Stimulated activated naive CD8-positive, alpha-beta T cell treated with anti-CD3 and anti-CD28 coated beads, Interleukin-15, Interleukin-2, amounts not matched to agents 100 ng/mL and 50 ng/mL, for 24 hours (primary cell): ENCODE measurements around the gene ST3GAL2.
"Not testable (repeated sequence)": the region's sequence is repeated elsewhere in the genome, so short reads cannot be mapped to it uniquely, and the experiment has no call there.

Source experiments
- H3K27ac Mint-ChIP-seq: one replicate; pipeline ENCODE4 v1.8.0; 2021; ENCODE audit warnings: mild to moderate bottlenecking, mixed read lengths
- H3K27me3 Mint-ChIP-seq: one replicate; pipeline ENCODE4 v1.8.0; 2021; ENCODE audit warnings: mixed read lengths
- H3K36me3 Mint-ChIP-seq: one replicate; pipeline ENCODE4 v1.8.0; 2021; ENCODE audit warnings: low read depth, mixed read lengths
- H3K4me1 Mint-ChIP-seq: one replicate; pipeline ENCODE4 v1.8.0; 2021; ENCODE audit warnings: low read depth, mixed read lengths
- H3K4me3 Mint-ChIP-seq: one replicate; pipeline ENCODE4 v1.8.0; 2021; ENCODE audit warnings: mild to moderate bottlenecking, mixed read lengths
- H3K9me3 Mint-ChIP-seq: one replicate; pipeline ENCODE4 v1.8.0; 2021; ENCODE audit warnings: mixed read lengths

Gene ST3GAL2

DNA sequence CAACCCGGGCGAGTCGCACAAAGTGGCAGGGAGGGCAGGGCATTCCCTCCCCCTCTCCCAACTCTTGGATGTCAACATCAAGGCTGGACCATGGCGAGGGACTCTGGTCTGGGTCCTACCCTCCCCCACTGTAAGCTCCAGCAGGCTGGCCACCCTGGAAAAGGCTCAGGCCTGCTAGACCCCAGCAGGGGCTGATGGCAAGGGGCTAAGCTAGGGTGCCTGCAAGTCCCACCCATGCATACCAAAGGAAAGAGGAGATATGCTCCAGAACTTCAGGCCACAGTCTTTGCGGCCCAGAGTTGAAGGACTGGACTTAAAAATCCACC is 19.9 kb downstream of the ST3GAL2 start:
- peak overlapping the region; percentile 30 for H3K4me3 Mint-ChIP-seq
- no peaks in the 10 kb centered on the region for H3K27me3 Mint-ChIP-seq
- H3K36me3 Mint-ChIP-seq = no peaks in the 10 kb centered on the region
- peaks cover 60% of the 10 kb centered on the region for H3K4me1 Mint-ChIP-seq
- peak overlapping the region; percentile 76 for H3K27ac Mint-ChIP-seq
- H3K9me3 Mint-ChIP-seq = no peaks in the 10 kb centered on the region

DNA sequence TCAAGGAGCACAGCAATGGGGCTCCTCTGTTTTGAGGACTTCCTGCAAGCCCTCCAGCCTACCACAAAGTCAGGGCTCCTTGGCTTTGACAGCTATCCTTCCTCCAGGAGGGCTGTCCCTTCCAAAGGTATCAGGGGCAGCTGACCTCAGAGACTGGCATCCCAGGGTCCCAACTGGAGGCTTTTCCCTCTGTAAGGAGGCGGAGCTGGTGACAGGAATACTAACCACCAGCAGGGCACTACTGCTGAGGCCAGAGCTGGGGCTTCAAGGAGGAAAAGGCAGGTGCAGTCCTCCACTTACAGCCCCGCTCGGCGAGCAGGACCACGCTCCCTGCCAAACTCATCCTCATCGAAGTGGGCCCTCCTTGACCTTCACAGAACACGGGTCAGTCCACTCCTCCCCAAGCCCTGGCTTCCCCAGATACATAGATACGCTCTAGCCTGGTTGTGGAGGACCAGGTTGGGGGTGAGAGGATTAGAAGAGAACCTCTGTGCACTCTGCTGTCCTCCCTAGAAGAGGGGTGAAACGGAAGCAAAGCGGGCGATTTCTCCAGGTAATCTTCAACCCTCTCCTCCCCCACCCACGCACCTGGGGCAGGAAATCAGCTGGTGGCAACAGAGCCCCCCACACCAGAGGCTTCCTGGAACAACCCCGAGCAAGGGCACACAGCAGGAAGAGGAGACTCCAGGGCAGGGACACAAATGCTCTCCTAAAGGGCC is 20.5 kb downstream of the ST3GAL2 start:
- H3K27me3 Mint-ChIP-seq = no peaks in the 10 kb centered on the region
- no peaks in the 10 kb centered on the region for H3K36me3 Mint-ChIP-seq
- H3K9me3 Mint-ChIP-seq = no peaks in the 10 kb centered on the region
- H3K4me3 Mint-ChIP-seq = peak overlapping the region; percentile 30
- H3K4me1 Mint-ChIP-seq = peaks cover 58% of the 10 kb centered on the region
- H3K27ac Mint-ChIP-seq = peak overlapping the region; percentile 76

DNA sequence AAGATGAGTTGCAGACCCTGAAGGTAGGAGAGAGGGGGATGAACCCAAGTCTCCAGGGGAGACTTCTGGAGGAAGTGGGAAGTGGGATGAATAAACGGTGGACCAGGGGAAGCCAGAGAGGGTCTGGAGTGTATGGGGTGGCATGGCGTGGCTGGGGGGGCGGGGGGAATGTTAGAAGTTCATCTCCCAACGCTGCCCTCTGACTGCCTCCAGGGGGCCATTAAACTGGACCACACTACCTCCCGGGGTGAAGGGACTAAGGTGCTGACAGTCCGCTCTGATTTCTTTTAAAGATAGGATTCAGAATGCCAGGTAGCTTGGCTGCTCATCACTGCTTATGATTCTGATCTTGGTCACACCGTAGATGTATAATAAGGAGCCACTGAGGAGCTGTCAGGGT is 21.2 kb downstream of the ST3GAL2 start:
- H3K4me3 Mint-ChIP-seq = no peak overlapping the region
- no peaks in the 10 kb centered on the region for H3K36me3 Mint-ChIP-seq
- no peaks in the 10 kb centered on the region for H3K9me3 Mint-ChIP-seq
- H3K27me3 Mint-ChIP-seq = no peaks in the 10 kb centered on the region
- peak overlapping the region; percentile 76 for H3K27ac Mint-ChIP-seq
- H3K4me1 Mint-ChIP-seq = peaks cover 51% of the 10 kb centered on the region

DNA sequence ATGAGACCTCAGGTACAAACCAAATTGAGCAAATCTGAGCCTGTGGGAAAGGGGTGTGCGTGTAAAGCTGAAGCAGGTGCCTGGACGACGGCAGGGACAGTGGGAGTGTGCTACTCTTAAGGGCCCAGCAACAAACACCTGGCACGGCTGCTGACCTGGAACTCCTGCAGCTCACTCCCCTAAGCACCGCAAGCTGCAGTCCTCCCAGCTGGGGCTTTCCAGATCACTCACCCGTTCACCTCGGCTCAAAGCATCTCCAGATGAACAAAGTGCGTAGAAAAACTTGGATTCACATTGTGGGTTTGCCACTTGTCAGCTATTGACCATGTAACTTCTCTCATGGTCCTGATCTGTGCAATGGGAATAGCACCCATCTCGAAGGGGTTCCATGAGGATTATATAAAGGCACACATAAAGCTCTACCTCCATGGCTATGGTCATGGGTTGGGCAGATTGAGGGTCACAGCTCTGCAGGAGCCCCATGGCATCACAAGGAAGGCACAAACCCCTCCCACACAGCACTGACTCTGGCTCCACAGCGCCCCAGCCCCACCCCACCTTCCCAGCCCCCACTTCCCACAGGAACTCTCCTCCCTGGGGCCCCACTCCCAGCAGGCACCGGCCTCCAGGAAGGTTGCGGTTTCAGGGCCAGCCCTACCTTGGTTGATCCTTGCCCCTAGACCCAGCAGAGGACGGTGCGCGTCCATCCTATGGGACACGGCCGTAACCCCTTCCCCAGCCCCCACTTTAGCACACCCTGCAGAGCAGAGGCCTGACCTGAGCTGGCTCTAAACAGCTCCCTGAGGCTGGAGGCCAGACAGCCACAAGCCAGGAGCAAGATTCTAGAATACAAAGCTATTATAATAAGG is 21.9 kb downstream of the ST3GAL2 start:
- H3K4me1 Mint-ChIP-seq = peaks cover 45% of the 10 kb centered on the region
- H3K27me3 Mint-ChIP-seq = no peaks in the 10 kb centered on the region
- no peaks in the 10 kb centered on the region for H3K9me3 Mint-ChIP-seq
- peak overlapping the region; percentile 76 for H3K27ac Mint-ChIP-seq
- H3K36me3 Mint-ChIP-seq = peaks cover 2% of the 10 kb centered on the region
- no peak overlapping the region for H3K4me3 Mint-ChIP-seq

DNA sequence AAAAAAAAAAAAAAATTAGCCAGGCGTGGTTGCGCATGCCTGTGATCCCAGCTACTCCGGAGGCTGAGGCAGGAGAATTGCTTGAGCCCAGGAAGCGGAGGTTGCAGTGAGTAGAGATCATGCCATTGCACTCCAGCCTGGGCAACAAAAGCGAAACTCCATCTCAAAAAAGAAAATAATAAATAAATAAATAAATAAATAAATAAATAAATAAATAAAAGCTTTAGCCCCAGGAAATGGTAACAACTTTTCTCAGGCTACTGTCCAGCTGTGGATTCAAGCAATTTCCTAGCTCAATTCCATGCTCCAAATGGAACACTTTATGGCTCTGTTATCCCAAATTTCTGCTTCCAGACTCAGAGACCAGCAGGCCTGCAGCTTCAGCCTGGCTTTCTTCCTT is 25.3 kb downstream of the ST3GAL2 start:
- H3K27ac Mint-ChIP-seq, H3K4me3 Mint-ChIP-seq, H3K9me3 Mint-ChIP-seq, H3K36me3 Mint-ChIP-seq, H3K27me3 Mint-ChIP-seq: not testable (repeated sequence)
- H3K4me1 Mint-ChIP-seq = peaks cover 36% of the 10 kb centered on the region

DNA sequence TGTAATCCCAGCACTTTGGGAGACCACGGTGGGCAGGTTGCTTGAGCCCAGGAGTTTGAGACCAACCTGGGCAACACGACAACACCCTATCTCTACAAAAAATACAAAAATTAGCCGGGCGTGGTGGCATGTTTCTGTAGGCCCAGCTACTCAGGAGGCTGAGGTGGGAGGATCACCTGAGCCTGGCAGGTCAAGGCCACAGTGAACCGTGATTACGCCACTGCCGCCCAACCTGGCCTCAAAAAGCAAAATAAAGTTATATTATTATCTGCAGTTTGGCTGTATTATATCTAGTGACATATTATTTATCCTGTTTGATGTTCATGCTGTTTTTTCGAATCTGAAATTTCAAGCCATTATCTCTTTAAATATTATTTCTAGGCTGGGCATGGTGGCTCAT is 26.5 kb downstream of the ST3GAL2 start:
- Mint-ChIP-seq H3K27ac (no peak overlapping the region), H3K36me3 (peaks cover 8% of the 10 kb centered on the region), H3K27me3 (no peaks in the 10 kb centered on the region), H3K9me3 (no peaks in the 10 kb centered on the region), H3K4me1 (peaks cover 37% of the 10 kb centered on the region), H3K4me3 (no peak overlapping the region)

DNA sequence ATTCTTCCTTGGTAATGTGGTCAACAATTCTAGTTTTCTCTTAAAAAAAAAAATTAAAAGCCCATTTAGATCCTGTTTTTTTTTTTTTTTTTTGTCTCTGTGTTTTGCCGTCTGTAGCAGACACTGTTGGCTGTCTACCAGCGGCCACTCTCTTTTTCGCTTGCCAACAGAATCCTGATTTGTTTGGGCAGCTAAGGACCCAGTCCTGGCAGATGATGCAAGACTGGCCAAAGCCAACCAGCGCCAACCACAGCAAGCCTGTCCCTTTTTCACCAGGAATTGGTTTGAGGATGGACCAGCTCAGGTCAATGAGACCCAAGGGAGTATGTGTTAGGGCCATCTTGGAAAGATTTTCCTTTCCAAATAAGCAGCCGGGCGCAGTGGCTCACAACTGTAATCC is 28.2 kb downstream of the ST3GAL2 start:
- H3K4me3 Mint-ChIP-seq = no peak overlapping the region
- H3K27ac Mint-ChIP-seq = no peak overlapping the region
- H3K27me3 Mint-ChIP-seq = no peaks in the 10 kb centered on the region
- H3K36me3 Mint-ChIP-seq = peaks cover 13% of the 10 kb centered on the region
- no peaks in the 10 kb centered on the region for H3K9me3 Mint-ChIP-seq
- peaks cover 36% of the 10 kb centered on the region for H3K4me1 Mint-ChIP-seq

DNA sequence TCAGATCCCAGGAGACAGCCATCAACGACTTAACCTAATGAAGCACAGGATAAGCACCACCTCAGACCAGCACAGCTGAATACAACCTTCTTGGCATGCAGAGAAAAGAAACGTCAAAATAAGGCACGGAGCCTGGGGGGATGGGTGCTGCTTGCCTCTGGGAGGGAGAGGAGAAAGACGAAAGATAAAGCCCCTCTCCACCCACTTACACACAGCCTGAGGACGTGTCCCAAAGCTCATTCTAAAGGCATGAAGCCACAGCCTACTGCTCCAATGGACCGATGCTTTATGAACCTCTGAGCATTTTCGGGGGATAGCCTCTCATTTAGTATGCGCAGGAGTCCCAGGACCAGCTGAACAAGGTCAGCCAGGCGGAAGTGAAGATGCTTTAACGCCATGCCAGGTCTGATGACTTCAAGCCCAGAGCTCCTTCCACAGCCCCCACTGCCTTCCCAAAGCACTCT is 31.1 kb downstream of the ST3GAL2 start:
- H3K27ac Mint-ChIP-seq = no peak overlapping the region
- no peaks in the 10 kb centered on the region for H3K9me3 Mint-ChIP-seq
- no peaks in the 10 kb centered on the region for H3K27me3 Mint-ChIP-seq

DNA sequence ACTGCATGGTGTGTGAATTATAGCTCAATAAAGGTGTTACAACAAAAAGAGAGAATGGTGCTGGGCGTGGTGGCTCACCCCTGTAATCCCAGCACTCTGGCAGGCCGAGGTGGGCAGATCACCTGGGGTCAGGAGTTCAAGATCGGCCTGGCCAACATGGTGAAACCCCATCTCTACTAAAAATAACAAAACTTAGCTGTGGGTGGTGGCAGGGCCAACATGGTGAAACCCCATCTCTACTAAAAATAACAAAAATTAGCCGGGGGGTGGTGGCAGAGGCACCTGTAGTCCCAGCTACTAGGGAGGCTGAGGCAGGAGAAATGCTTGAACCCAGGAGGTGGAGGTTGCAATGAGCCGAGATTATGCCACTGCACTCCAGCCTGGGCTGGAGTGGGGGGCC is 32.8 kb downstream of the ST3GAL2 start:
- H3K27me3 Mint-ChIP-seq, H3K4me3 Mint-ChIP-seq, H3K9me3 Mint-ChIP-seq: not testable (repeated sequence)
- Mint-ChIP-seq H3K27ac (peak overlapping the region; percentile 37), H3K36me3 (peaks cover 15% of the 10 kb centered on the region), H3K4me1 (peaks cover 68% of the 10 kb centered on the region)

More for the DNA sequence above, 31.1 kb downstream of the ST3GAL2 start:
- Mint-ChIP-seq H3K36me3 (peaks cover 23% of the 10 kb centered on the region), H3K4me3 (no peak overlapping the region), H3K4me1 (peaks cover 65% of the 10 kb centered on the region)

DNA sequence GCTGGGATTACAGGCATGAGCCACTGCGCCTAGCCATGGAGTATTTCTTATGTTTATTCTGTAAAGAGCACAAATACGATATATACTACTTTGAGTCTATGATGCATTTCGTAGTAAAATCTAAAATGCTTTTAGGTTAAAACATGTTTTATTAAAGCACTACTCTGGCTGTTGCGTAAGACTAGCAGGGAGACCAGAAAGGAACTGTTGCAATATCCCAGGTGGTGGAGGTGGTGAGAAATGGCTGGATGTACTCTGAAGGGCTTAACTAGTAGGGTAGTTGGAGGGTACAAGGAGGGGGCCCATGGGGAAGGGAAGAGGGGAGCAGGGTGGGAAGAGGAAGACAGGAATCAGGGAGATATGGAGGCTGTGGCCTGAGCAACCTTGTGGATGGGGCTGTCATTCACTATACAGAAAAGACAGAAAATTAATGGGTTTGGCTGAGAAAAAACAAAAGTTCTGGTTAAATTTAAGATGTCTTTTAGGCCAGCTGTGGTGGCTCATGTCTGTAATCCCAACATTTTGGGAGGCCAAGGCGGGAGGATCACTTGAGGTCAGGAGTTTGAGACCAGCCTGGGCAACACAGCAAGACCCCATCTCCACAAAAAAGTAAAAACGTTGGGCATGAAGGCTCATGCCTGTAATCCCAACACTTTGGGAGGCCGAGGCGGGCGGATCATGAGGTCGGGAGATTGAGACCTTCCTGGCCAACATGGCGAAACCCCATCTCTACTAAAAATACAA is 35.8 kb downstream of the ST3GAL2 start:
- Mint-ChIP-seq H3K36me3 (peaks cover 15% of the 10 kb centered on the region), H3K27ac (peak overlapping the region; percentile 47), H3K27me3 (no peaks in the 10 kb centered on the region), H3K9me3 (no peaks in the 10 kb centered on the region), H3K4me3 (no peak overlapping the region), H3K4me1 (peaks cover 51% of the 10 kb centered on the region)

DNA sequence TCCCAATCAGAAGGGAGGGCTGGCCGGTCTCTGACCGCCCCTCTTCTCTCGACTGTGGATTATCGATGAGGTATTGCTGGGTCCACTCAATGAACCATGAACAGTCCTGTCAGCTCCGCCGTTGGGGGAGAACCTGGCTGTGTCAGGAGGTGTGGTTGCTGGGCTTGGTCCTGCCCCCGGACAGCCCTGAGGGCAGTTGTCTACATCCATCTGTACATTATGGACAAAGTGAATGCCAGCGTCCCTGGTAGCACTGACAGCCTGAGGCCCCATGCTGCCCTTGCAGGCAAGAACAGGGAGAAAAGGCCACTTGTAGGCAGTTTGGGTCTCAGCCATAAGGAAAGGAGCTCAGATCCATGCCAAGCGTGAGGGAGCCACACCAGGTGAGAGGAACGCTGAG is 38.9 kb downstream of the ST3GAL2 start:
- H3K4me1 Mint-ChIP-seq = peaks cover 28% of the 10 kb centered on the region
- no peaks in the 10 kb centered on the region for H3K9me3 Mint-ChIP-seq
- H3K4me3 Mint-ChIP-seq = no peak overlapping the region
- H3K27ac Mint-ChIP-seq = no peak overlapping the region
- H3K36me3 Mint-ChIP-seq = peaks cover 8% of the 10 kb centered on the region
- no peaks in the 10 kb centered on the region for H3K27me3 Mint-ChIP-seq

DNA sequence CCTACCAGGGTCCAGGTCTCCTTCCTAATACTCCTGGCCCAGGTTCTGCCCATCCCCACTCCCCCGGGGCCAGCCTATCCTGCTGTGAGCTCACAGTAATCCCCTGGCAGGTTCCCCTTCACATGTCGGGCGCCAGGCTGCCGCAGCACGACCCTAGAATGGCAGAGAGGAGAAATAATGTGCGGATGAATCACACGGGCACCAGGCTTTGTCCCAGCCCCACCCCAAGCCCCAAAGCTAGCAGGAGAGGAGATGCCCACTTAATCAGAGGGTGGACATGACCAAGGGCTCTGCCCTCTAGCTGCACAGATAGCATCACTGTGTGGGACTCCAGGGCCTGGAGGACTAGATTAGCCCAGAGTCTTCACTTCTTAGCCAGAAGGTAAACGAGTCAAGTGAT is 39.5 kb downstream of the ST3GAL2 start:
- Mint-ChIP-seq H3K4me1 (peaks cover 22% of the 10 kb centered on the region), H3K27me3 (no peaks in the 10 kb centered on the region), H3K9me3 (no peaks in the 10 kb centered on the region), H3K4me3 (no peak overlapping the region), H3K36me3 (peaks cover 4% of the 10 kb centered on the region), H3K27ac (no peak overlapping the region)

DNA sequence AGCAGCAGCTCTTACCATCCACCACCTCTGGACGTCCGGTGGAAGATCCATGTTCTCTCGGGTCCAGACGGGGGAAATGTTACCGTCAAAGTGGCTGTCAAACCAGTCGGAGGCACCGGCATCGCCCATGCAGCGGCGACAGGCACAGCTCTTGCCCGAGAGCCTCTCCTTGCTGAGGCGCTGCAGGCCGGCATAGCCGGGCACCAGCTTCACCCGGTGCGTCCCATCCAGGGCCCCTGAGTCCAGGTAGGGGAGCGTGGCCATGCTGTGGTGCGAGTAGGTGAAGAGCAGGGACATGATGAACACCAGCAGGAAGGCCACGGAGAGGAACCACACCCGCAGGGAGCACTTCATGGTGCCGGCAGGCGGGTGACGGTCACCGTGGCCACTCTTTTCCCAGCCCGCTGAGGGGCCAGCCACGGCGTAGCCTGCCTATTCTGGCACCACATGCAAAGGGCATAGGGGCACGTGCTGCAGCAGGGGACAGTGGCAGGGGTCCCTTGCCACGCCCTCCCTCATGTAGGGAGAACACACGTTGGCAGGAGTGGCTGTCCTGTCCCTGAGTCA is 40.6 kb downstream of the ST3GAL2 start:
- no peak overlapping the region for H3K4me3 Mint-ChIP-seq
- no peak overlapping the region for H3K27ac Mint-ChIP-seq
- no peaks in the 10 kb centered on the region for H3K36me3 Mint-ChIP-seq
- peaks cover 11% of the 10 kb centered on the region for H3K4me1 Mint-ChIP-seq
- H3K9me3 Mint-ChIP-seq = no peaks in the 10 kb centered on the region
- no peaks in the 10 kb centered on the region for H3K27me3 Mint-ChIP-seq

DNA sequence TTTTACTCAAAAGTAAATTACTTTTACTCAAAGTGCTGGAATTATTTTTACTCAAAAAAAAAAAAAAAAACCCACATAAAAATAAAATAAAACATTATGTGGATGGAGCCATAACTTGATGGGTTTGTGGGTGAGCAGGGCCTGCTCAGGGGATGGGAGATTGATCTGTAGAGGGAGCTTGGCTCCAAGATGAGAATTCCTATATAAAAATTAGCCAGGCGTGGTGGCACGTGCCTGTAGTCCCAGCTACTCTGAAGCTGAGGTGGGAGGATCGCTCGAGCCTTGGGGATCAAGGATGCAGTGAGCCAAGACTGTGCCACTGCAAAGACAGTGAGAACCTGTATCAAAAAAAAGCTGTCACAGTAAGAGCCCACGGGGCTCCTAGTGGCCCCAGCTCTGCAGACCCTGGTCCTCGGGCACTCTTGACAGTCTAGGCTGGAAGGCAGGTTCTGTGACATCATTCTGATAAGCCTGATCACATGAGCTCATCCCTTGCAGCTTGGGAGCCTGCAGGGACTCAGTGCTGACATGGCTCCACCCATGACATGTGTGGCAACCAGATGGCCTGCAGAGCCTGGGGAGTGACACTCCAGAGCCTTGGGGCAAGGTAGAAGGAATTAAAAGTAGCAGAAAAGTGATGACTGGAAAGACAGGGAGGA is 42.5 kb downstream of the ST3GAL2 start:
- Mint-ChIP-seq H3K27me3 (no peaks in the 10 kb centered on the region), H3K9me3 (no peaks in the 10 kb centered on the region), H3K27ac (no peak overlapping the region), H3K4me3 (no peak overlapping the region), H3K36me3 (no peaks in the 10 kb centered on the region), H3K4me1 (peaks cover 3% of the 10 kb centered on the region)
